Endothelial cell of umbilical vein (primary cell): ENCODE results near the gene CDH22. TPM values are rescaled to one million over a fixed set of nuclear protein-coding genes. Genes with fewer than 3 reads are reported as not detected.

Experiments
- BruUV-seq: library from RNA; stranded (reverse); fragments of 400-500 nt; replicated peaks from 2 replicates; lab custom pipeline; 2021; lab: Mats Ljungman, UMichigan
- CTCF ChIA-PET: fragments of 300-600, 350-600 bp; sonication (Branson Sonifier 250); formaldehyde crosslinking; loops from one replicate; lab custom pipeline; 2021; ENCODE audit warnings: antibody characterized with exemption, inconsistent platforms; lab: Charles Lee
- POLR2A ChIA-PET: fragments of 300-600, 350-600 bp; sonication (Branson Sonifier 250); formaldehyde crosslinking; loops from one replicate; lab custom pipeline; 2021; ENCODE audit warnings: antibody characterized with exemption, inconsistent platforms; lab: Charles Lee
- DNase-seq: peaks from one replicate; pipeline ENCODE4 v3.0.0-alpha.2; 2011; ENCODE audit warnings: low read depth, low spot score
- FAIRE-seq: peaks from 2 replicates; lab custom pipeline; 2011; peaks lifted over from hg19 to GRCh38; lab: Jason Lieb, UNC
- H2AFZ ChIP-seq: 2 replicates; pipeline ENCODE4 v1.6.0; 2012; ENCODE audit warnings: low read depth, low read length, control low read depth, inconsistent platforms
- H3K27ac ChIP-seq: 2 replicates; pipeline ENCODE4 v1.5.1; 2011; ENCODE audit warnings: low read depth, mild to moderate bottlenecking, control low read depth, low read length, moderate library complexity; ENCODE audit not compliant: insufficient read depth
- H3K27me3 ChIP-seq, 2 experiments: 2 replicates each; pipeline versions ENCODE4 v1.6.0 to v1.6.1; 2011; ENCODE audit warnings: low read length in 2 of 2, mixed read lengths in 1 of 2; ENCODE audit not compliant: control insufficient read depth in 2 of 2, insufficient read depth in 2 of 2
- H3K36me3 ChIP-seq, 2 experiments: 2 replicates in 1 of 2; 3 replicates in 1 of 2; pipeline ENCODE4 v1.5.1; 2011; ENCODE audit warnings: low read length in 2 of 2, mild to moderate bottlenecking in 1 of 2, moderate library complexity in 1 of 2; ENCODE audit not compliant: control insufficient read depth in 2 of 2, insufficient read depth in 2 of 2; ENCODE audit errors: extremely low read depth in 1 of 2
- H3K4me1 ChIP-seq: 3 replicates; pipeline ENCODE4 v1.5.1; 2011; ENCODE audit warnings: mild to moderate bottlenecking, low read length; ENCODE audit not compliant: control insufficient read depth, insufficient read depth; ENCODE audit errors: extremely low read depth
- H3K4me2 ChIP-seq: 2 replicates; pipeline ENCODE4 v1.6.1; 2011; ENCODE audit warnings: low read length, control low read depth, mixed read lengths; ENCODE audit not compliant: insufficient read depth
- H3K4me3 ChIP-seq, 3 experiments: fragments of 200-600 bp in 1 of 3; sonication (generic), shearing (Covaris generic) in 1 of 3; replicated peaks in 1 of 3; 2 replicates each; pipeline ENCODE4 v1.5.1; 2011 to 2016; ENCODE audit warnings: control low read depth in 3 of 3, low read length in 3 of 3, mild to moderate bottlenecking in 2 of 3, inconsistent platforms in 1 of 3, low read depth in 1 of 3, moderate library complexity in 1 of 3; ENCODE audit not compliant: insufficient read depth in 1 of 3
- H3K79me2 ChIP-seq: 2 replicates; pipeline ENCODE4 v1.6.0; 2012; ENCODE audit warnings: low read length, inconsistent platforms; ENCODE audit not compliant: control insufficient read depth, insufficient read depth
- H3K9ac ChIP-seq: replicated peaks from 2 replicates; pipeline ENCODE3; 2011; ENCODE audit warnings: low read length, control low read depth; ENCODE audit not compliant: insufficient read depth; ENCODE audit errors: extremely low read depth
- H3K9me1 ChIP-seq: replicated peaks from 3 replicates; pipeline ENCODE4 v1.6.0; 2011; ENCODE audit warnings: mild to moderate bottlenecking, low read length; ENCODE audit not compliant: control insufficient read depth, insufficient read depth; ENCODE audit errors: extremely low read depth
- H3K9me3 ChIP-seq: replicated peaks from 2 replicates; pipeline ENCODE4 v1.5.1; 2012; ENCODE audit warnings: low read length, inconsistent platforms; ENCODE audit not compliant: control insufficient read depth, insufficient read depth
- H4K20me1 ChIP-seq: replicated peaks from 2 replicates; pipeline ENCODE3; 2011; ENCODE audit warnings: mild to moderate bottlenecking, low read length; ENCODE audit not compliant: control insufficient read depth, insufficient read depth; ENCODE audit errors: extremely low read depth
- CTCF ChIP-seq, 2 donors: IDR thresholded peaks; 1 replicate in 1 of 2; 2 replicates in 1 of 2; pipeline ENCODE4 v1.5.1; 2011; ENCODE audit warnings: low read length in 2 of 2, mild to moderate bottlenecking in 2 of 2, moderate library complexity in 2 of 2, control low read depth in 1 of 2, inconsistent platforms in 1 of 2, low read depth in 1 of 2; ENCODE audit not compliant: insufficient read depth in 1 of 2; ENCODE audit errors: extremely low read depth in 1 of 2
- EZH2 ChIP-seq: IDR thresholded peaks from 2 replicates; pipeline ENCODE4 v1.6.1; 2012; ENCODE audit warnings: borderline replicate concordance, low read depth, mild to moderate bottlenecking, moderate library complexity, low read length, inconsistent platforms; ENCODE audit not compliant: severe bottlenecking
- FOS ChIP-seq: IDR thresholded peaks from 2 replicates; pipeline ENCODE4 v1.6.1; 2011; ENCODE audit warnings: mild to moderate bottlenecking, low read length, moderate library complexity, borderline replicate concordance; ENCODE audit not compliant: insufficient read depth
- GATA2 ChIP-seq: IDR thresholded peaks from 2 replicates; pipeline ENCODE4 v1.7.0; 2011; ENCODE audit warnings: low read depth, mild to moderate bottlenecking, moderate library complexity, mixed read lengths, low read length; ENCODE audit not compliant: insufficient read length, insufficient read depth
- JUN ChIP-seq: IDR thresholded peaks from 2 replicates; pipeline ENCODE4 v1.6.1; 2011; ENCODE audit warnings: borderline replicate concordance, low read depth; ENCODE audit not compliant: insufficient read length, insufficient read depth
- MAX ChIP-seq: IDR thresholded peaks from 2 replicates; pipeline ENCODE4 v1.6.1; 2011; ENCODE audit not compliant: insufficient read depth, insufficient read length
- MYC ChIP-seq: IDR thresholded peaks from one replicate; pipeline ENCODE4 v1.6.1; 2011; ENCODE audit warnings: mild to moderate bottlenecking, low read depth, low read length
- POLR2A ChIP-seq: IDR thresholded peaks from 2 replicates; pipeline ENCODE4 v1.6.1; 2012; ENCODE audit warnings: low read depth, mild to moderate bottlenecking, control low read depth, low read length
- POLR2AphosphoS5 ChIP-seq: IDR thresholded peaks from 2 replicates; pipeline ENCODE4 v1.6.1; 2012; ENCODE audit warnings: low read depth, mild to moderate bottlenecking, control low read depth, low read length, moderate library complexity; ENCODE audit not compliant: insufficient read depth
- dilution Hi-C: fragments of 300-500 bp; cut with MboI; formaldehyde crosslinking; loops from one replicate; pipeline ENCODE4 v1.15.0; 2019; ENCODE audit warnings: low sequenced_read_pairs; ENCODE audit not compliant: extremely low pct_ligation_motif_present
- intact Hi-C: fragments of 100-400 bp; cut with micrococcal nuclease; formaldehyde crosslinking; loops from one replicate; pipeline ENCODE4 v1.10.0; 2022
- polyA plus RNA-seq, 4 experiments: library from polyadenylated mRNA; depleted of rRNA in 3 of 4; stranded (reverse) in 3 of 4; unstranded in 1 of 4; fragments of >200 nt; gene quantifications; 2 replicates each; pipeline versions ENCODE4 v1.2.1 to v1.2.3, GENCODE V29; 2011 to 2012; ENCODE audit warnings: missing spikeins in 1 of 4
- total RNA-seq: library from RNA; stranded (reverse); gene quantifications from 2 replicates; pipeline ENCODE4 v1.2.3, GENCODE V29; 2021

The CDH22 gene
- total and polyA plus RNA-seq, 2 donors (not counting 3 experiments of a cell fraction or from before 2014, with no cell fraction given) = not detected

GRCh38 chr20:46330831-46331371 is 22.6 kb upstream of the CDH22 start:
- Histone ChIP-seq H3K4me3 (no peak overlapping the region), H3K9me3 (no peaks in the 10 kb centered on the region), H3K27ac (no peak overlapping the region), H3K9me1 (no peaks in the 10 kb centered on the region), H3K79me2 (no peaks in the 10 kb centered on the region), H3K27me3 (peaks cover 7 to 9% of the 10 kb centered on the region in 2 experiments), H3K4me2 (no peak overlapping the region), H2AFZ (no peak overlapping the region), H3K9ac (no peak overlapping the region), H4K20me1 (no peaks in the 10 kb centered on the region), H3K36me3 (no peaks in the 10 kb centered on the region), H3K4me1 (no peaks in the 10 kb centered on the region)
- BruUV-seq = no TSS peak
- intact Hi-C loops = no loop called here
- no peak for DNase-seq
- ChIA-PET CTCF (interaction anchor here (2.2 kb wide), 1 partner anchor 18 kb away, joined by 7 read pairs; no protein-coding TSS in a partner anchor), POLR2A (no interaction called here)
- dilution Hi-C loops = no loop called here
- FAIRE-seq = no peak
- TF ChIP-seq GATA2 (no peak), POLR2AphosphoS5 (no peak), CTCF (IDR thresholded peaks at IDR 0.05; ENCODE audit: extremely low read depth in 1 of 2, insufficient read depth in 1 of 2, low read depth in 1 of 2, low read length in 2 of 2) (no peak), JUN (no peak), MYC (no peak), FOS (no peak), EZH2 (no peak), POLR2A (no peak), MAX (no peak)
